Measurements from ENCODE around the gene SLC30A3. TPM values are rescaled to one million over a fixed set of nuclear protein-coding genes. Genes with fewer than 3 reads are reported as not detected.

SLC30A3 gene
- total and polyA plus RNA-seq, 2 of the 4 experiments (the other 2 are of a cell fraction), result 0.15 TPM; not detected in 1

DNA sequence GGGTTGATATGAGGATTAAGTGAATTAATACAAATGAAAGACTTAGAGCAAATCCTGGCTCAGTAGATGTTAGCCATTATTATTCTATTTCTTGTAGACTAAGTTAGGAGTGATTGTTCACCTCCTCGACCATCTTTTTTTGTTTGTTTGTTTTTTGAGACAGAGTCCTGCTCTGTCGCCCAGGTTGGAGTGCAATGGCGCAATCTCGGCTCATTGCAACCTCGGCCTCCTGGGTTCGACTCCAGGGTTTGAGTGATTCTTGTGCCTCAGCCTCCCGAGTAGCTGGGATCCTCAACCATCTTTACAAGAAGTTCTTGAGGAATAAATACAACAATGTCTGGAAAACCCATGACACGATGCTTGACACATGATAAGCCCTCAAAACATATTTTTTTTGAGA is 32.1 kb upstream of the SLC30A3 start:
- Histone ChIP-seq H2AFZ (replicated peaks; ENCODE audit: low read length, poor library complexity) (no peak overlapping the region), H3K36me3 (ENCODE audit: control insufficient read depth, insufficient read depth, low read length) (no peaks in the 10 kb centered on the region), H3K79me1 (ENCODE audit: low read depth in 1 of 2, low read length in 2 of 2) (no peaks in the 10 kb centered on the region), H4K91ac (ENCODE audit: insufficient read depth, low read depth, low read length) (no peak overlapping the region), H2AK9ac (replicated peaks; ENCODE audit: low read depth, low read length, poor library complexity) (no peak overlapping the region), H2BK120ac (ENCODE audit: low read depth, low read length) (no peak overlapping the region), H3K9me1 (ENCODE audit: insufficient read depth, low read length) (peaks cover 13% of the 10 kb centered on the region), H4K5ac (ENCODE audit: low read depth, low read length) (no peak overlapping the region), H2BK20ac (ENCODE audit: low read depth, low read length) (no peak overlapping the region), H2BK5ac (ENCODE audit: low read depth, low read length, poor library complexity, severe bottlenecking) (no peak overlapping the region), H4K20me1 (ENCODE audit: insufficient read depth, low read length) (no peaks in the 10 kb centered on the region; the same call in 1 of the 2 replicates), H2BK15ac (ENCODE audit: low read depth, low read length) (no peak overlapping the region), H3K18ac (ENCODE audit: low read depth, low read length) (no peak overlapping the region), H4K8ac (ENCODE audit: low read depth in 2 of 2, low read length in 2 of 2) (no peak overlapping the region), H2AK5ac (ENCODE audit: low read depth, low read length) (no peak overlapping the region), H3K27ac (ENCODE audit: insufficient read depth, low read length) (no peak overlapping the region), H3K56ac (ENCODE audit: extremely low read depth, insufficient read depth, low read length) (no peak overlapping the region), H3K9me3 (ENCODE audit: control insufficient read depth, insufficient read depth, low read length) (no peaks in the 10 kb centered on the region), H3K4me2 (ENCODE audit: low read depth, low read length) (no peak overlapping the region), H3K4me1 (ENCODE audit: control insufficient read depth, insufficient read depth, low read length) (peaks cover 10% of the 10 kb centered on the region), H3K9ac (ENCODE audit: low read depth, low read length) (no peak overlapping the region), H3K23ac (ENCODE audit: low read depth, low read length) (no peak overlapping the region), H3K27me3 (ENCODE audit: control insufficient read depth, insufficient read depth, low read length) (peaks cover 8% of the 10 kb centered on the region), H3K4me3 (ENCODE audit: insufficient read depth, low read depth, low read length) (no peak overlapping the region), H3K4ac (ENCODE audit: low read depth, low read length) (no peak overlapping the region), H3K14ac (replicated peaks; ENCODE audit: low read depth, low read length) (no peak overlapping the region)
- ChIA-PET CTCF (no interaction called here), POLR2A (ENCODE audit: unreplicated experiment) (no interaction called here)
- no peak for ATAC-seq (ENCODE audit: low read depth)
- dilution Hi-C loops (cut with HindIII; ENCODE audit: low sequenced_read_pairs, unreplicated experiment), result no loop called here
- BruUV-seq (replicated peaks), result no TSS peak
- TF ChIP-seq RCOR1 (IDR thresholded peaks at IDR 0.05; ENCODE audit: insufficient replicate concordance, low read length) (no peak), MAZ (IDR thresholded peaks at IDR 0.05; ENCODE audit: borderline replicate concordance, low read depth, low read length) (no peak)
- WGBS, 2 experiments (ENCODE audit: extremely low coverage in 2 of 2, insufficient read length in 1 of 2), result no CpG with 5 or more reads among the region's 8 CpGs
- intact Hi-C loops (cut with micrococcal nuclease), result no loop called here
- in situ Hi-C loops (cut with MboI; ENCODE audit: low sequenced_read_pairs), result no loop called here
- DNase-seq, result no peak

Measured in IMR-90 (cell line).